IMR-90 (cell line): ENCODE data around the gene SNTA1. TPM values are rescaled to one million over a fixed set of nuclear protein-coding genes. Genes with fewer than 3 reads are reported as not detected.
"Not testable (repeated sequence)": the region's sequence is repeated elsewhere in the genome, so short reads cannot be mapped to it uniquely, and the experiment has no call there.

Experiments
- ATAC-seq: fragments of 200-7000 bp; cut with Tn5 transposase; 2 replicates; pipeline ENCODE4 v1.9.1; 2020; ENCODE audit warnings: low read depth, mild to moderate bottlenecking, moderate library complexity
- BruUV-seq: library from RNA; stranded (reverse); fragments of 400-500 nt; replicated peaks from 2 replicates; lab custom pipeline; 2021; lab: Mats Ljungman, UMichigan
- CTCF ChIA-PET: fragments of 300-600 bp; formaldehyde crosslinking; extraction: SDS; loops from one replicate; lab custom pipeline; 2021; ENCODE audit warnings: antibody characterized with exemption; lab: Yijun Ruan, JAX
- POLR2A ChIA-PET: fragments of 300-600 bp; sonication (Branson Sonifier 250); formaldehyde crosslinking; loops from one replicate; lab custom pipeline; 2022; ENCODE audit warnings: antibody characterized with exemption; ENCODE audit not compliant: unreplicated experiment; lab: Charles Lee
- DNase-seq: peaks from one replicate; pipeline ENCODE4 v3.0.0; 2013
- H2AFZ ChIP-seq: replicated peaks from 2 replicates; pipeline ENCODE3; 2013; ENCODE audit warnings: low read length, mild to moderate bottlenecking; ENCODE audit not compliant: poor library complexity
- H2AK5ac ChIP-seq: 2 replicates; pipeline ENCODE4 v1.6.1; 2013; ENCODE audit warnings: low read depth, low read length, inconsistent platforms
- H2AK9ac ChIP-seq: replicated peaks from 2 replicates; pipeline ENCODE3; 2013; ENCODE audit warnings: mild to moderate bottlenecking, low read depth, low read length, moderate library complexity; ENCODE audit not compliant: poor library complexity
- H2BK120ac ChIP-seq: 2 replicates; pipeline ENCODE4 v1.6.1; 2013; ENCODE audit warnings: low read depth, low read length, inconsistent platforms
- H2BK15ac ChIP-seq: 3 replicates; pipeline ENCODE4 v1.6.1; 2013; ENCODE audit warnings: low read depth, low read length, inconsistent platforms
- H2BK20ac ChIP-seq: 2 replicates; pipeline ENCODE4 v1.6.1; 2013; ENCODE audit warnings: low read depth, mild to moderate bottlenecking, inconsistent platforms, low read length, moderate library complexity
- H2BK5ac ChIP-seq: 2 replicates; pipeline ENCODE4 v1.6.1; 2013; ENCODE audit warnings: mild to moderate bottlenecking, low read depth, low read length, inconsistent platforms; ENCODE audit not compliant: poor library complexity, severe bottlenecking
- H3K14ac ChIP-seq: replicated peaks from 2 replicates; pipeline ENCODE4 v1.6.1; 2013; ENCODE audit warnings: low read depth, low read length, inconsistent platforms
- H3K18ac ChIP-seq: 2 replicates; pipeline ENCODE4 v1.6.1; 2013; ENCODE audit warnings: low read depth, low read length, control low read depth
- H3K23ac ChIP-seq: 2 replicates; pipeline ENCODE4 v1.6.1; 2013; ENCODE audit warnings: low read depth, low read length, inconsistent platforms
- H3K27ac ChIP-seq: 2 replicates; pipeline ENCODE4 v1.5.1; 2013; ENCODE audit warnings: mild to moderate bottlenecking, control low read depth, low read length; ENCODE audit not compliant: insufficient read depth
- H3K27me3 ChIP-seq: 2 replicates; pipeline ENCODE4 v1.6.1; 2013; ENCODE audit warnings: low read length; ENCODE audit not compliant: control insufficient read depth, insufficient read depth
- H3K36me3 ChIP-seq: 2 replicates; pipeline ENCODE4 v1.6.1; 2013; ENCODE audit warnings: low read length, mixed read lengths; ENCODE audit not compliant: control insufficient read depth, insufficient read depth
- H3K4ac ChIP-seq: 2 replicates; pipeline ENCODE4 v1.6.1; 2013; ENCODE audit warnings: low read depth, low read length, inconsistent platforms
- H3K4me1 ChIP-seq: 2 replicates; pipeline ENCODE4 v1.6.1; 2013; ENCODE audit warnings: low read length, mixed read lengths; ENCODE audit not compliant: control insufficient read depth, insufficient read depth
- H3K4me2 ChIP-seq: 2 replicates; pipeline ENCODE4 v1.6.1; 2013; ENCODE audit warnings: low read depth, mild to moderate bottlenecking, control low read depth, low read length, moderate library complexity
- H3K4me3 ChIP-seq: 2 replicates; pipeline ENCODE4 v1.5.1; 2013; ENCODE audit warnings: low read depth, mild to moderate bottlenecking, control low read depth, low read length, moderate library complexity; ENCODE audit not compliant: insufficient read depth
- H3K56ac ChIP-seq: 2 replicates; pipeline ENCODE4 v1.6.1; 2013; ENCODE audit warnings: low read length, inconsistent platforms; ENCODE audit not compliant: insufficient read depth; ENCODE audit errors: extremely low read depth
- H3K79me1 ChIP-seq, 2 experiments: 2 replicates each; pipeline ENCODE4 v1.6.1; 2013; ENCODE audit warnings: low read length in 2 of 2, inconsistent platforms in 1 of 2, low read depth in 1 of 2
- H3K9ac ChIP-seq: 2 replicates; pipeline ENCODE4 v1.6.1; 2013; ENCODE audit warnings: low read depth, low read length, control low read depth
- H3K9me1 ChIP-seq: 2 replicates; pipeline ENCODE4 v1.6.1; 2013; ENCODE audit warnings: low read length, inconsistent platforms; ENCODE audit not compliant: insufficient read depth
- H3K9me3 ChIP-seq: 2 replicates; pipeline ENCODE4 v1.6.1; 2013; ENCODE audit warnings: low read length; ENCODE audit not compliant: control insufficient read depth, insufficient read depth
- H4K20me1 ChIP-seq: 2 replicates; pipeline ENCODE4 v1.6.1; 2013; ENCODE audit warnings: low read length, inconsistent platforms; ENCODE audit not compliant: insufficient read depth
- H4K5ac ChIP-seq: 2 replicates; pipeline ENCODE4 v1.6.1; 2013; ENCODE audit warnings: mild to moderate bottlenecking, low read depth, low read length, control low read depth
- H4K8ac ChIP-seq, 2 experiments: 2 replicates each; pipeline ENCODE4 v1.6.1; 2013; ENCODE audit warnings: low read depth in 2 of 2, low read length in 2 of 2, control low read depth in 1 of 2, inconsistent platforms in 1 of 2
- H4K91ac ChIP-seq: 2 replicates; pipeline ENCODE4 v1.6.1; 2013; ENCODE audit warnings: low read depth, low read length, inconsistent platforms; ENCODE audit not compliant: insufficient read depth
- CEBPB ChIP-seq: IDR thresholded peaks from 2 replicates; pipeline ENCODE4 v1.6.1; 2012; ENCODE audit warnings: low read depth, low read length, improper control_type of control experiment
- ELK1 ChIP-seq: fragments of 150-350 bp; IDR thresholded peaks from 2 replicates; pipeline ENCODE4 v1.6.1; 2016; ENCODE audit warnings: low read depth, mild to moderate bottlenecking, low read length, moderate library complexity, borderline replicate concordance
- WGBS, 2 experiments: methylation state at CpG; one replicate each; pipeline versions ENCODE4 v1.1.5 to v1.1.7; 2013; ENCODE audit warnings: missing lambda C conversion rate in 2 of 2; ENCODE audit not compliant: insufficient read length in 1 of 2; ENCODE audit errors: extremely low coverage in 2 of 2; 5-methylcytosine and 5-hydroxymethylcytosine counted together
- dilution Hi-C: fragments of 300-500 bp; cut with HindIII; formaldehyde crosslinking; loops from one replicate; pipeline ENCODE4 v1.14.3; 2018; ENCODE audit warnings: low sequenced_read_pairs; ENCODE audit not compliant: unreplicated experiment
- in situ Hi-C: fragments of 300-500 bp; cut with MboI; formaldehyde crosslinking; loops from 3 replicates; pipeline ENCODE4 v1.14.3; 2019; ENCODE audit warnings: low sequenced_read_pairs, inconsistent platforms, mixed read lengths
- intact Hi-C: fragments of 100-400 bp; cut with micrococcal nuclease; formaldehyde crosslinking; loops from 2 replicates; pipeline ENCODE4 v1.10.0; 2022
- polyA plus RNA-seq, 3 experiments: library from polyadenylated mRNA; depleted of rRNA; stranded (reverse); fragments of >200 nt; gene quantifications; 2 replicates each; pipeline ENCODE4 v1.2.3, GENCODE V29; 2012; ENCODE audit warnings: low replicate concordance in 1 of 3
- total RNA-seq: library from RNA; depleted of rRNA; stranded (reverse); fragments of >200 nt; gene quantifications from 2 replicates; pipeline ENCODE4 v1.2.3, GENCODE V29; 2012

Gene SNTA1
- total and polyA plus RNA-seq, 2 of the 4 experiments (the other 2 are of a cell fraction) = 10.6 to 15.4 TPM

GRCh38 chr20:33441142-33441955 is 2.2 kb downstream of the SNTA1 start (continued):
- TF ChIP-seq ELK1 (no peak), CEBPB (no peak)

GRCh38 chr20:33440562-33440961 is 3.0 kb downstream of the SNTA1 start:
- H4K8ac ChIP-seq, H3K27ac ChIP-seq, BruUV-seq, H4K91ac ChIP-seq, intact Hi-C loops, H2AFZ ChIP-seq, H3K9me3 ChIP-seq, H2BK20ac ChIP-seq, POLR2A ChIA-PET, dilution Hi-C loops, H2AK5ac ChIP-seq, H2AK9ac ChIP-seq, H3K14ac ChIP-seq, H3K23ac ChIP-seq, H3K36me3 ChIP-seq, H3K9ac ChIP-seq, H2BK120ac ChIP-seq, H3K4me3 ChIP-seq, H4K20me1 ChIP-seq, H3K4ac ChIP-seq, H2BK5ac ChIP-seq, H3K4me1 ChIP-seq, ATAC-seq, DNase-seq, CTCF ChIA-PET, H3K18ac ChIP-seq, H3K27me3 ChIP-seq, H3K56ac ChIP-seq, H4K5ac ChIP-seq, H2BK15ac ChIP-seq, H3K4me2 ChIP-seq, H3K9me1 ChIP-seq, in situ Hi-C loops: not testable (repeated sequence)
- 100% methylated on average over 1 of the region's 7 CpGs; no CpG with 5 or more reads in 1 of the 2 experiments for WGBS, 2 experiments
- peaks cover 4 to 22% of the 10 kb centered on the region in 2 experiments; a peak in 2 of 4 replicates for H3K79me1 ChIP-seq
